GM19193 (cell line): ENCODE data around the gene PRKX.

Experiments
- POLR2A ChIP-seq: IDR thresholded peaks from 4 replicates; pipeline ENCODE4 v1.6.1; 2011; ENCODE audit not compliant: insufficient read depth, insufficient read length; ENCODE audit errors: extremely low read depth

Gene PRKX

GRCh38 chrX:3638280-3638873 lies 75.1 kb downstream of the PRKX start:
- TF ChIP-seq POLR2A, result no peak

- TF ChIP-seq POLR2A, result no peak
These were observed 76.6 kb downstream of the PRKX start for GRCh38 chrX:3636803-3637202.

- no peak for TF ChIP-seq POLR2A
These were observed 82.3 kb downstream of the PRKX start for GRCh38 chrX:3631196-3631595.

- no peak for TF ChIP-seq POLR2A
These were observed 85.9 kb downstream of the PRKX start for GRCh38 chrX:3627594-3627993.

- no peak for TF ChIP-seq POLR2A
These were observed 92.0 kb downstream of the PRKX start for GRCh38 chrX:3621414-3621813.

- TF ChIP-seq POLR2A, result no peak
These were observed 103.6 kb downstream of the PRKX start for GRCh38 chrX:3609810-3610209.

- no peak for TF ChIP-seq POLR2A
These were observed 110.3 kb downstream of the PRKX start for GRCh38 chrX:3603026-3603661.

- no peak for TF ChIP-seq POLR2A
These were observed 113.5 kb downstream of the PRKX start for GRCh38 chrX:3599802-3600430.

GRCh38 chrX:3598709-3599108 lies 114.7 kb downstream of the PRKX start:
- no peak for TF ChIP-seq POLR2A

GRCh38 chrX:3598046-3598605 lies 115.3 kb downstream of the PRKX start:
- no peak for TF ChIP-seq POLR2A

GRCh38 chrX:3592184-3592583 lies 121.3 kb downstream of the PRKX start:
- TF ChIP-seq POLR2A, result no peak

GRCh38 chrX:3589474-3589873 lies 124.0 kb downstream of the PRKX start:
- TF ChIP-seq POLR2A, result no peak

GRCh38 chrX:3585719-3586118 lies 127.7 kb downstream of the PRKX start:
- TF ChIP-seq POLR2A, result no peak

- TF ChIP-seq POLR2A, result no peak
These were observed 128.9 kb downstream of the PRKX start for GRCh38 chrX:3584415-3584996.

GRCh38 chrX:3582451-3582850 lies 131.0 kb downstream of the PRKX start:
- TF ChIP-seq POLR2A, result no peak
